Measurements from ENCODE around the gene TBC1D2B. TPM values are rescaled to one million over a fixed set of nuclear protein-coding genes. Genes with fewer than 3 reads are reported as not detected.

The TBC1D2B gene
- total and polyA plus RNA-seq, 2 of the 4 experiments (the other 2 are of a cell fraction): 17.7 to 28.3 TPM

GRCh38 chr15:78103406-78104118, 26.1 kb upstream of the TBC1D2B start (continued):
- TF ChIP-seq POLR2A (IDR thresholded peaks at IDR 0.05; ENCODE audit: low read depth, low read length): no peak
- TF ChIP-seq SMC3 (IDR thresholded peaks at IDR 0.05; ENCODE audit: low read depth, low read length): no peak
- no peak for TF ChIP-seq USF2 (IDR thresholded peaks at IDR 0.05; ENCODE audit: low read depth, low read length)

GRCh38 chr15:78102741-78103140, 25.2 kb upstream of the TBC1D2B start:
- H3K9me1 ChIP-seq (ENCODE audit: insufficient read depth, low read length): no peaks in the 10 kb centered on the region
- no peaks in the 10 kb centered on the region; the same call in 1 of the 2 replicates for H3K4me1 ChIP-seq (ENCODE audit: control insufficient read depth, insufficient read depth, low read length)
- H3K9ac ChIP-seq (ENCODE audit: low read depth, low read length): no peak overlapping the region
- H4K91ac ChIP-seq (ENCODE audit: insufficient read depth, low read depth, low read length): no peak overlapping the region
- no peak for ATAC-seq (ENCODE audit: low read depth)
- H3K4me2 ChIP-seq (ENCODE audit: low read depth, low read length): no peak overlapping the region
- H3K23ac ChIP-seq (ENCODE audit: low read depth, low read length): no peak overlapping the region; the same call in 1 of the 2 replicates
- H4K20me1 ChIP-seq (ENCODE audit: insufficient read depth, low read length): no peaks in the 10 kb centered on the region
- in situ Hi-C loops (cut with MboI; ENCODE audit: low sequenced_read_pairs) (no loop called here), dilution Hi-C loops (cut with HindIII; ENCODE audit: low sequenced_read_pairs, unreplicated experiment) (no loop called here), intact Hi-C loops (cut with micrococcal nuclease) (no loop called here)
- no peak overlapping the region for H3K18ac ChIP-seq (ENCODE audit: low read depth, low read length)
- no peak overlapping the region for H2BK5ac ChIP-seq (ENCODE audit: low read depth, low read length, poor library complexity, severe bottlenecking)
- H2BK20ac ChIP-seq (ENCODE audit: low read depth, low read length): no peak overlapping the region
- H3K36me3 ChIP-seq (ENCODE audit: control insufficient read depth, insufficient read depth, low read length): no peaks in the 10 kb centered on the region
- H3K79me1 ChIP-seq (ENCODE audit: low read depth in 1 of 2, low read length in 2 of 2): no peaks in the 10 kb centered on the region
- no peak overlapping the region for H4K5ac ChIP-seq (ENCODE audit: low read depth, low read length)
- no peak overlapping the region for H2AK5ac ChIP-seq (ENCODE audit: low read depth, low read length)
- H3K27ac ChIP-seq (ENCODE audit: insufficient read depth, low read length): no peak overlapping the region
- WGBS, 2 experiments (ENCODE audit: extremely low coverage in 2 of 2, insufficient read length in 1 of 2): 92% methylated on average over 2 of the region's 6 CpGs; no CpG with 5 or more reads in 1 of the 2 experiments
- POLR2A ChIA-PET (ENCODE audit: unreplicated experiment): no interaction called here
- no peak overlapping the region for H4K8ac ChIP-seq (ENCODE audit: low read depth in 2 of 2, low read length in 2 of 2)
- H3K56ac ChIP-seq (ENCODE audit: extremely low read depth, insufficient read depth, low read length): no peak overlapping the region
- peaks cover 16% of the 10 kb centered on the region for H3K27me3 ChIP-seq (ENCODE audit: control insufficient read depth, insufficient read depth, low read length)
- H2BK15ac ChIP-seq (ENCODE audit: low read depth, low read length): no peak overlapping the region
- H3K9me3 ChIP-seq (ENCODE audit: control insufficient read depth, insufficient read depth, low read length): no peaks in the 10 kb centered on the region
- no peak for DNase-seq
- H3K4ac ChIP-seq (ENCODE audit: low read depth, low read length): no peak overlapping the region
- no peak overlapping the region for H2AFZ ChIP-seq (replicated peaks; ENCODE audit: low read length, poor library complexity)
- CTCF ChIA-PET: no interaction called here
- no peak overlapping the region for H2AK9ac ChIP-seq (replicated peaks; ENCODE audit: low read depth, low read length, poor library complexity)
- H3K14ac ChIP-seq (replicated peaks; ENCODE audit: low read depth, low read length): no peak overlapping the region
- no peak overlapping the region for H2BK120ac ChIP-seq (ENCODE audit: low read depth, low read length)
- no TSS peak for BruUV-seq (replicated peaks)
- no peak overlapping the region for H3K4me3 ChIP-seq (ENCODE audit: insufficient read depth, low read depth, low read length)
- no peak for TF ChIP-seq MAZ (IDR thresholded peaks at IDR 0.05; ENCODE audit: borderline replicate concordance, low read depth, low read length)
- no peak for TF ChIP-seq MXI1 (IDR thresholded peaks at IDR 0.05; ENCODE audit: borderline replicate concordance, low read depth, low read length)
- TF ChIP-seq MAFK (IDR thresholded peaks at IDR 0.05; ENCODE audit: low read depth, low read length): no peak
- no peak for TF ChIP-seq SMC3 (IDR thresholded peaks at IDR 0.05; ENCODE audit: low read depth, low read length)
- no peak for TF ChIP-seq FOS (IDR thresholded peaks at IDR 0.05; ENCODE audit: low read depth, low read length)
- no peak for TF ChIP-seq RCOR1 (IDR thresholded peaks at IDR 0.05; ENCODE audit: insufficient replicate concordance, low read length)
- TF ChIP-seq RFX5 (IDR thresholded peaks at IDR 0.05; ENCODE audit: low read depth, low read length): no peak
- TF ChIP-seq CTCF (conservative IDR thresholded peaks at IDR 0.05; ENCODE audit: low read depth, low read length): no peak
- no peak for TF ChIP-seq POLR2A (IDR thresholded peaks at IDR 0.05; ENCODE audit: low read depth, low read length)
- TF ChIP-seq NFE2L2 (IDR thresholded peaks at IDR 0.05; ENCODE audit: low read depth, low read length): no peak
- TF ChIP-seq CHD1 (IDR thresholded peaks at IDR 0.05; ENCODE audit: low read depth, low read length): no peak
- no peak for TF ChIP-seq ELK1 (IDR thresholded peaks at IDR 0.05; ENCODE audit: borderline replicate concordance, low read depth, low read length)

All from IMR-90 (cell line).